ENCODE measurements around the gene DOCK4.
A peak's percentile ranks its signal among the peaks of the same experiment; 100 is the strongest.

DOCK4 gene

GRCh38 chr7:111765751-111766643 lies 440.2 kb downstream of the DOCK4 start:
- Histone ChIP-seq H3K36me3 (ENCODE audit: control insufficient read depth, insufficient read depth, low read length) (no peaks in the 10 kb centered on the region), H3K9me3 (ENCODE audit: control insufficient read depth, insufficient read depth, low read length) (no peaks in the 10 kb centered on the region), H3K9ac (ENCODE audit: low read depth, low read length) (no peak overlapping the region), H3K27me3 (ENCODE audit: control insufficient read depth, insufficient read depth, low read length) (no peaks in the 10 kb centered on the region), H3K4me1 (ENCODE audit: control insufficient read depth, insufficient read depth, low read length) (peaks cover 2% of the 10 kb centered on the region), H3K4me3 (ENCODE audit: low read depth, low read length) (no peak overlapping the region)

GRCh38 chr7:111763221-111763801 lies 442.9 kb downstream of the DOCK4 start:
- no peaks in the 10 kb centered on the region for H3K27me3 ChIP-seq (ENCODE audit: control insufficient read depth, insufficient read depth, low read length)
- H3K9ac ChIP-seq (ENCODE audit: low read depth, low read length): no peak overlapping the region
- H3K9me3 ChIP-seq (ENCODE audit: control insufficient read depth, insufficient read depth, low read length): no peaks in the 10 kb centered on the region
- H3K4me3 ChIP-seq (ENCODE audit: low read depth, low read length): no peak overlapping the region
- H3K36me3 ChIP-seq (ENCODE audit: control insufficient read depth, insufficient read depth, low read length): no peaks in the 10 kb centered on the region
- no peaks in the 10 kb centered on the region for H3K4me1 ChIP-seq (ENCODE audit: control insufficient read depth, insufficient read depth, low read length)

- Histone ChIP-seq H3K4me3 (ENCODE audit: low read depth, low read length) (no peak overlapping the region), H3K36me3 (ENCODE audit: control insufficient read depth, insufficient read depth, low read length) (no peaks in the 10 kb centered on the region), H3K4me1 (ENCODE audit: control insufficient read depth, insufficient read depth, low read length) (no peaks in the 10 kb centered on the region), H3K27me3 (ENCODE audit: control insufficient read depth, insufficient read depth, low read length) (no peaks in the 10 kb centered on the region), H3K9ac (ENCODE audit: low read depth, low read length) (no peak overlapping the region), H3K9me3 (ENCODE audit: control insufficient read depth, insufficient read depth, low read length) (no peaks in the 10 kb centered on the region)
Observed at GRCh38 chr7:111762799-111763198, 443.4 kb downstream of the DOCK4 start.

GRCh38 chr7:111762211-111762610 lies 444.0 kb downstream of the DOCK4 start:
- no peaks in the 10 kb centered on the region for H3K27me3 ChIP-seq (ENCODE audit: control insufficient read depth, insufficient read depth, low read length)
- no peak overlapping the region for H3K4me3 ChIP-seq (ENCODE audit: low read depth, low read length)
- H3K9me3 ChIP-seq (ENCODE audit: control insufficient read depth, insufficient read depth, low read length): no peaks in the 10 kb centered on the region
- no peak overlapping the region for H3K9ac ChIP-seq (ENCODE audit: low read depth, low read length)
- no peaks in the 10 kb centered on the region for H3K36me3 ChIP-seq (ENCODE audit: control insufficient read depth, insufficient read depth, low read length)
- H3K4me1 ChIP-seq (ENCODE audit: control insufficient read depth, insufficient read depth, low read length): no peaks in the 10 kb centered on the region

- no peaks in the 10 kb centered on the region for H3K9me3 ChIP-seq (ENCODE audit: control insufficient read depth, insufficient read depth, low read length)
- no peaks in the 10 kb centered on the region for H3K36me3 ChIP-seq (ENCODE audit: control insufficient read depth, insufficient read depth, low read length)
- no peaks in the 10 kb centered on the region for H3K27me3 ChIP-seq (ENCODE audit: control insufficient read depth, insufficient read depth, low read length)
- no peak overlapping the region for H3K4me3 ChIP-seq (ENCODE audit: low read depth, low read length)
- peaks cover 3% of the 10 kb centered on the region for H3K4me1 ChIP-seq (ENCODE audit: control insufficient read depth, insufficient read depth, low read length)
- no peak overlapping the region for H3K9ac ChIP-seq (ENCODE audit: low read depth, low read length)
Observed at GRCh38 chr7:111760043-111760442, 446.2 kb downstream of the DOCK4 start.

GRCh38 chr7:111758332-111758731 lies 447.9 kb downstream of the DOCK4 start:
- Histone ChIP-seq H3K9me3 (ENCODE audit: control insufficient read depth, insufficient read depth, low read length) (no peaks in the 10 kb centered on the region), H3K27me3 (ENCODE audit: control insufficient read depth, insufficient read depth, low read length) (no peaks in the 10 kb centered on the region), H3K9ac (ENCODE audit: low read depth, low read length) (no peak overlapping the region), H3K4me3 (ENCODE audit: low read depth, low read length) (no peak overlapping the region), H3K4me1 (ENCODE audit: control insufficient read depth, insufficient read depth, low read length) (peaks cover 3% of the 10 kb centered on the region), H3K36me3 (ENCODE audit: control insufficient read depth, insufficient read depth, low read length) (no peaks in the 10 kb centered on the region)

GRCh38 chr7:111756687-111757178 lies 449.5 kb downstream of the DOCK4 start:
- Histone ChIP-seq H3K4me3 (ENCODE audit: low read depth, low read length) (peak overlapping the region; percentile 3), H3K9ac (ENCODE audit: low read depth, low read length) (no peak overlapping the region), H3K36me3 (ENCODE audit: control insufficient read depth, insufficient read depth, low read length) (no peaks in the 10 kb centered on the region), H3K27me3 (ENCODE audit: control insufficient read depth, insufficient read depth, low read length) (no peaks in the 10 kb centered on the region), H3K4me1 (ENCODE audit: control insufficient read depth, insufficient read depth, low read length) (peaks cover 3% of the 10 kb centered on the region), H3K9me3 (ENCODE audit: control insufficient read depth, insufficient read depth, low read length) (no peaks in the 10 kb centered on the region)

GRCh38 chr7:111755383-111755782 lies 450.8 kb downstream of the DOCK4 start:
- Histone ChIP-seq H3K27me3 (ENCODE audit: control insufficient read depth, insufficient read depth, low read length) (no peaks in the 10 kb centered on the region), H3K4me1 (ENCODE audit: control insufficient read depth, insufficient read depth, low read length) (peaks cover 3% of the 10 kb centered on the region), H3K36me3 (ENCODE audit: control insufficient read depth, insufficient read depth, low read length) (no peaks in the 10 kb centered on the region), H3K9me3 (ENCODE audit: control insufficient read depth, insufficient read depth, low read length) (no peaks in the 10 kb centered on the region), H3K9ac (ENCODE audit: low read depth, low read length) (no peak overlapping the region), H3K4me3 (ENCODE audit: low read depth, low read length) (no peak overlapping the region)

- no peaks in the 10 kb centered on the region for H3K27me3 ChIP-seq (ENCODE audit: control insufficient read depth, insufficient read depth, low read length)
- H3K9me3 ChIP-seq (ENCODE audit: control insufficient read depth, insufficient read depth, low read length): no peaks in the 10 kb centered on the region
- H3K36me3 ChIP-seq (ENCODE audit: control insufficient read depth, insufficient read depth, low read length): no peaks in the 10 kb centered on the region
- H3K4me1 ChIP-seq (ENCODE audit: control insufficient read depth, insufficient read depth, low read length): peaks cover 3% of the 10 kb centered on the region
- H3K9ac ChIP-seq (ENCODE audit: low read depth, low read length): no peak overlapping the region
- no peak overlapping the region for H3K4me3 ChIP-seq (ENCODE audit: low read depth, low read length)
Observed at GRCh38 chr7:111753968-111754367, 452.2 kb downstream of the DOCK4 start.

- H3K4me3 ChIP-seq (ENCODE audit: low read depth, low read length): no peak overlapping the region
- peaks cover 3% of the 10 kb centered on the region for H3K4me1 ChIP-seq (ENCODE audit: control insufficient read depth, insufficient read depth, low read length)
- H3K9ac ChIP-seq (ENCODE audit: low read depth, low read length): no peak overlapping the region
- H3K9me3 ChIP-seq (ENCODE audit: control insufficient read depth, insufficient read depth, low read length): no peaks in the 10 kb centered on the region
- no peaks in the 10 kb centered on the region for H3K36me3 ChIP-seq (ENCODE audit: control insufficient read depth, insufficient read depth, low read length)
- H3K27me3 ChIP-seq (ENCODE audit: control insufficient read depth, insufficient read depth, low read length): no peaks in the 10 kb centered on the region
Observed at GRCh38 chr7:111752022-111752582, 454.1 kb downstream of the DOCK4 start.

GRCh38 chr7:111750878-111751277 lies 455.3 kb downstream of the DOCK4 start:
- no peaks in the 10 kb centered on the region for H3K9me3 ChIP-seq (ENCODE audit: control insufficient read depth, insufficient read depth, low read length)
- H3K9ac ChIP-seq (ENCODE audit: low read depth, low read length): no peak overlapping the region
- no peak overlapping the region for H3K4me3 ChIP-seq (ENCODE audit: low read depth, low read length)
- no peaks in the 10 kb centered on the region for H3K27me3 ChIP-seq (ENCODE audit: control insufficient read depth, insufficient read depth, low read length)
- no peaks in the 10 kb centered on the region for H3K36me3 ChIP-seq (ENCODE audit: control insufficient read depth, insufficient read depth, low read length)
- H3K4me1 ChIP-seq (ENCODE audit: control insufficient read depth, insufficient read depth, low read length): no peaks in the 10 kb centered on the region

- Histone ChIP-seq H3K36me3 (ENCODE audit: control insufficient read depth, insufficient read depth, low read length) (no peaks in the 10 kb centered on the region), H3K4me1 (ENCODE audit: control insufficient read depth, insufficient read depth, low read length) (no peaks in the 10 kb centered on the region), H3K9me3 (ENCODE audit: control insufficient read depth, insufficient read depth, low read length) (no peaks in the 10 kb centered on the region), H3K27me3 (ENCODE audit: control insufficient read depth, insufficient read depth, low read length) (no peaks in the 10 kb centered on the region), H3K4me3 (ENCODE audit: low read depth, low read length) (no peak overlapping the region), H3K9ac (ENCODE audit: low read depth, low read length) (no peak overlapping the region)
Observed at GRCh38 chr7:111750228-111750627, 456.0 kb downstream of the DOCK4 start.
